Measurements from ENCODE around the gene PTBP3. TPM values are rescaled to one million over a fixed set of nuclear protein-coding genes. Genes with fewer than 3 reads are reported as not detected.
A peak's percentile ranks its signal among the peaks of the same experiment; 100 is the strongest.

PTBP3 gene
- total RNA-seq, 1 donor from 2014 or later, result 58.9 TPM

GRCh38 chr9:112379177-112380101 is 46.0 kb upstream of the PTBP3 start:
- peak; percentile 97 to 99 for DNase-seq (ENCODE audit: extremely low spot score in 2 of 2)
- H3K36me3 ChIP-seq, result no peaks in the 10 kb centered on the region
- intact Hi-C loops (cut with DNase I), result no loop called here
- H3K4me3 ChIP-seq, result peak overlapping the region; percentile 85 to 94
- no peaks in the 10 kb centered on the region for H3K9me3 ChIP-seq
- peak overlapping the region; percentile 95 for H3K27ac ChIP-seq
- no peak for TF ChIP-seq CTCF (IDR thresholded peaks at IDR 0.05)
- peak; percentile 66 to 95 for TF ChIP-seq POLR2AphosphoS5 (IDR thresholded peaks at IDR 0.05; ENCODE audit: insufficient read depth in 1 of 2, low read depth in 1 of 2)
- TF ChIP-seq POLR2A (IDR thresholded peaks at IDR 0.05), result peak; percentile 33 to 85
- H3K27me3 ChIP-seq, result no peaks in the 10 kb centered on the region
- H3K4me1 ChIP-seq, result peaks cover 39% of the 10 kb centered on the region

GRCh38 chr9:112378328-112379176 is 45.1 kb upstream of the PTBP3 start:
- intact Hi-C loops (cut with DNase I), result no loop called here
- Histone ChIP-seq H3K36me3 (no peaks in the 10 kb centered on the region), H3K27me3 (no peaks in the 10 kb centered on the region), H3K9me3 (no peaks in the 10 kb centered on the region), H3K27ac (peak overlapping the region; percentile 95), H3K4me3 (peak overlapping the region; percentile 85 to 94), H3K4me1 (peaks cover 30% of the 10 kb centered on the region)
- TF ChIP-seq POLR2AphosphoS5 (IDR thresholded peaks at IDR 0.05; ENCODE audit: insufficient read depth in 1 of 2, low read depth in 1 of 2) (no peak), CTCF (IDR thresholded peaks at IDR 0.05) (no peak), POLR2A (IDR thresholded peaks at IDR 0.05) (no peak)
- DNase-seq (ENCODE audit: extremely low spot score in 2 of 2), result no peak

- Histone ChIP-seq H3K9me3 (no peaks in the 10 kb centered on the region), H3K4me1 (peaks cover 24% of the 10 kb centered on the region), H3K27ac (no peak overlapping the region), H3K27me3 (no peaks in the 10 kb centered on the region), H3K4me3 (peak overlapping the region in 1 of 2 donors; percentile 8), H3K36me3 (no peaks in the 10 kb centered on the region)
- intact Hi-C loops (cut with DNase I), result no loop called here
- TF ChIP-seq POLR2AphosphoS5 (IDR thresholded peaks at IDR 0.05; ENCODE audit: insufficient read depth in 1 of 2, low read depth in 1 of 2), result no peak
- no peak for TF ChIP-seq POLR2A (IDR thresholded peaks at IDR 0.05)
- TF ChIP-seq CTCF (IDR thresholded peaks at IDR 0.05), result no peak
- DNase-seq (ENCODE audit: extremely low spot score in 2 of 2), result no peak
Measured at GRCh38 chr9:112377684-112378327, 44.4 kb upstream of the PTBP3 start.

GRCh38 chr9:112377087-112377486 is 43.7 kb upstream of the PTBP3 start:
- Histone ChIP-seq H3K4me3 (no peak overlapping the region), H3K27me3 (no peaks in the 10 kb centered on the region)
- intact Hi-C loops (cut with DNase I), result no loop called here

More at GRCh38 chr9:112377087-112377486, 43.7 kb upstream of the PTBP3 start:
- Histone ChIP-seq H3K9me3 (no peaks in the 10 kb centered on the region), H3K36me3 (no peaks in the 10 kb centered on the region), H3K4me1 (peaks cover 24% of the 10 kb centered on the region), H3K27ac (no peak overlapping the region)
- no peak for TF ChIP-seq POLR2AphosphoS5 (IDR thresholded peaks at IDR 0.05; ENCODE audit: insufficient read depth in 1 of 2, low read depth in 1 of 2)
- TF ChIP-seq POLR2A (IDR thresholded peaks at IDR 0.05), result no peak
- no peak for TF ChIP-seq CTCF (IDR thresholded peaks at IDR 0.05)
- no peak for DNase-seq (ENCODE audit: extremely low spot score in 2 of 2)

Measured in vagina (tissue), 2 donors.